Duodenal mucosa (tissue), 2 donors: ENCODE measurements around the gene WDR82.

ENCODE experiments used
- H3K27ac ChIP-seq: one replicate; pipeline ENCODE4 v1.7.0; 2013; ENCODE audit warnings: low read depth, low read length
- H3K27me3 ChIP-seq, 2 donors: one replicate each; pipeline ENCODE4 v1.7.0; 2013; ENCODE audit warnings: low read length in 2 of 2, control low read depth in 1 of 2; ENCODE audit not compliant: insufficient read depth in 2 of 2, control insufficient read depth in 1 of 2
- H3K36me3 ChIP-seq, 2 donors: one replicate each; pipeline ENCODE4 v1.7.0; 2013; ENCODE audit warnings: low read length in 2 of 2, control low read depth in 1 of 2; ENCODE audit not compliant: insufficient read depth in 2 of 2, control insufficient read depth in 1 of 2
- H3K4me1 ChIP-seq, 2 donors: one replicate each; pipeline ENCODE4 v1.7.0; 2013; ENCODE audit warnings: low read length in 2 of 2, control low read depth in 1 of 2; ENCODE audit not compliant: insufficient read depth in 2 of 2, control insufficient read depth in 1 of 2
- H3K4me3 ChIP-seq, 2 donors: one replicate each; pipeline ENCODE4 v1.7.0; 2013; ENCODE audit warnings: low read length in 2 of 2, low read depth in 1 of 2
- H3K9ac ChIP-seq, 2 donors: one replicate each; pipeline ENCODE4 v1.7.0; 2013; ENCODE audit warnings: low read length in 2 of 2, low read depth in 1 of 2
- H3K9me3 ChIP-seq, 2 donors: one replicate each; pipeline ENCODE4 v1.7.0; 2013; ENCODE audit warnings: low read length in 2 of 2, control low read depth in 1 of 2; ENCODE audit not compliant: control insufficient read depth in 1 of 2

The WDR82 gene

GRCh38 chr3:52208556-52208955 lies 69.9 kb downstream of the WDR82 start:
- Histone ChIP-seq H3K4me1 (no peaks in the 10 kb centered on the region), H3K27me3 (no peaks in the 10 kb centered on the region), H3K9ac (no peak overlapping the region), H3K9me3 (no peaks in the 10 kb centered on the region), H3K27ac (no peak overlapping the region), H3K4me3 (no peak overlapping the region), H3K36me3 (peaks cover 67 to 96% of the 10 kb centered on the region in 2 donors)

- Histone ChIP-seq H3K9me3 (no peaks in the 10 kb centered on the region), H3K4me1 (peaks cover 0 to 13% of the 10 kb centered on the region in 2 donors)
These were observed 72.6 kb downstream of the WDR82 start for GRCh38 chr3:52205727-52206372.

More at GRCh38 chr3:52205727-52206372, 72.6 kb downstream of the WDR82 start:
- Histone ChIP-seq H3K36me3 (peaks cover 61 to 92% of the 10 kb centered on the region in 2 donors), H3K27me3 (no peaks in the 10 kb centered on the region), H3K27ac (no peak overlapping the region), H3K9ac (no peak overlapping the region), H3K4me3 (no peak overlapping the region)
